K562 (cell line): ENCODE measurements around the gene BOLL. TPM values are rescaled to one million over a fixed set of nuclear protein-coding genes. Genes with fewer than 3 reads are reported as not detected.

Experiments used
- AFF4 ChIP-seq: sonication (generic); formaldehyde crosslinking; IDR thresholded peaks from 2 replicates; pipeline ENCODE4 v1.8.0; 2023; ENCODE audit warnings: mild to moderate bottlenecking, missing genetic modification reagents
- CEBPG ChIP-seq, 3 experiments: fragments of 200-800 bp in 1 of 3; sonication (Bioruptor generic) in 1 of 3; sonication (generic) in 1 of 3; formaldehyde crosslinking in 1 of 3; IDR thresholded peaks in 2 of 3; conservative IDR thresholded peaks in 1 of 3; 2 replicates each; pipeline versions ENCODE4 v1.6.1 to v1.8.0; 2016 to 2022; ENCODE audit warnings: missing compliant biosample characterization in 2 of 3, missing genetic modification characterization in 2 of 3, mild to moderate bottlenecking in 1 of 3, missing genetic modification reagents in 1 of 3
- ELF1 ChIP-seq: fragments of 200-800 bp; sonication (Bioruptor generic); IDR thresholded peaks from 2 replicates; pipeline ENCODE4 v1.6.1; 2016; ENCODE audit warnings: missing genetic modification characterization, missing compliant biosample characterization
- ETV6 ChIP-seq, 3 experiments: fragments of 150-350 bp in 1 of 3; sonication (generic) in 1 of 3; formaldehyde crosslinking in 1 of 3; IDR thresholded peaks; 2 replicates each; pipeline versions ENCODE4 v1.6.1 to v1.8.0; 2014 to 2022; ENCODE audit warnings: borderline replicate concordance in 2 of 3, low read depth in 2 of 3, antibody characterized with exemption in 1 of 3, low read length in 1 of 3, mild to moderate bottlenecking in 1 of 3, missing genetic modification reagents in 1 of 3
- FOXK2 ChIP-seq, 2 experiments: fragments of 450-650 bp; IDR thresholded peaks in 1 of 2; conservative IDR thresholded peaks in 1 of 2; 2 replicates each; pipeline ENCODE4 v1.6.1; 2016; ENCODE audit warnings: low read depth in 2 of 2, mild to moderate bottlenecking in 1 of 2
- LCOR ChIP-seq: sonication (generic); formaldehyde crosslinking; IDR thresholded peaks from 2 replicates; pipeline ENCODE4 v1.8.0; 2022; ENCODE audit warnings: mild to moderate bottlenecking, missing genetic modification reagents
- MLLT1 ChIP-seq, 2 experiments: fragments of 450-650 bp; IDR thresholded peaks; 2 replicates each; pipeline ENCODE4 v1.6.1; 2016
- NBN ChIP-seq: fragments of 450-650 bp; IDR thresholded peaks from 2 replicates; pipeline ENCODE4 v1.6.1; 2016; ENCODE audit warnings: low read depth, mild to moderate bottlenecking
- NCOR1 ChIP-seq: fragments of 450-650 bp; IDR thresholded peaks from 2 replicates; pipeline ENCODE4 v1.6.1; 2016; ENCODE audit warnings: mild to moderate bottlenecking, moderate library complexity
- NR2F6 ChIP-seq: fragments of 450-650 bp; formaldehyde crosslinking; IDR thresholded peaks from 2 replicates; pipeline ENCODE4 v1.4.0; 2020; ENCODE audit warnings: mild to moderate bottlenecking
- SPI1 ChIP-seq: IDR thresholded peaks from 2 replicates; pipeline ENCODE4 v1.6.1; 2011; ENCODE audit warnings: low read depth, low read length, control low read depth, borderline replicate concordance
- STAG1 ChIP-seq: sonication (generic); formaldehyde crosslinking; IDR thresholded peaks from 2 replicates; pipeline ENCODE4 v1.5.0; 2020; ENCODE audit warnings: missing genetic modification reagents, borderline replicate concordance
- STAT6 ChIP-seq: sonication (generic); formaldehyde crosslinking; IDR thresholded peaks from 2 replicates; pipeline ENCODE4 v1.8.1; 2023; ENCODE audit warnings: mild to moderate bottlenecking, missing genetic modification reagents
- TBL1XR1 ChIP-seq, 2 experiments: IDR thresholded peaks; 2 replicates each; pipeline ENCODE4 v1.6.1; 2012; ENCODE audit warnings: improper control_type of control experiment in 2 of 2, low read length in 2 of 2, mild to moderate bottlenecking in 1 of 2
- XRCC4 ChIP-seq: IDR thresholded peaks from one replicate; pipeline ENCODE4 v1.6.1; 2011; ENCODE audit not compliant: insufficient read depth, insufficient read length; ENCODE audit errors: extremely low read depth
- ZC3H11A ChIP-seq: IDR thresholded peaks from 2 replicates; pipeline ENCODE4 v1.6.1; 2012; ENCODE audit warnings: low read depth, low read length, improper control_type of control experiment
- ZNF197 ChIP-seq: fragments of 200-800 bp; sonication (Bioruptor generic); IDR thresholded peaks from 2 replicates; pipeline ENCODE4 v1.6.1; 2016; ENCODE audit warnings: low read depth, missing genetic modification characterization, missing compliant biosample characterization
- ZNF561 ChIP-seq: fragments of 450-650 bp; formaldehyde crosslinking; conservative IDR thresholded peaks from 2 replicates; pipeline ENCODE4 v1.4.0; 2020; ENCODE audit warnings: mild to moderate bottlenecking, moderate library complexity
- polyA plus RNA-seq, 8 experiments: library from polyadenylated mRNA; depleted of rRNA in 4 of 8; stranded (reverse) in 5 of 8; unstranded in 3 of 8; fragments of >200 nt; fragmentation: Nextera tagmentation in 2 of 8; fragmentation: Illumina TruSeq in 1 of 8; extraction: Ambion mirVana in 2 of 8; extraction: Trizol in 1 of 8; gene quantifications; 2 replicates each; pipeline versions ENCODE4 v1.2.1 to v1.2.3, GENCODE V29; 2011 to 2014; ENCODE audit warnings: inconsistent platforms in 1 of 8, missing spikeins in 1 of 8
- total RNA-seq, 7 experiments: library from RNA; depleted of rRNA in 6 of 7; stranded (reverse); fragments of >200 nt in 6 of 7; fragmentation: Illumina TruSeq in 2 of 7; extraction: Trizol in 2 of 7; gene quantifications; 2 replicates each; pipeline versions ENCODE4 v1.2.1 to v1.2.3, GENCODE V29; 2011 to 2021; ENCODE audit warnings: low replicate concordance in 1 of 7

Gene BOLL
- total and polyA plus RNA-seq, 9 of the 15 experiments (the other 6 are each of a cell fraction or from before 2014, with no cell fraction given) = 0.11 to 0.55 (median 0.19) TPM; not detected in 1

- TF ChIP-seq FOXK2 (conservative IDR thresholded peaks at IDR 0.05 in 1 of 2, IDR thresholded peaks at IDR 0.05 in 1 of 2; ENCODE audit: low read depth in 2 of 2) (no peak), XRCC4 (no peak), MLLT1 (IDR thresholded peaks at IDR 0.05) (peak in 1 of 2 experiments; percentile 42; a peak in 1 of 4 replicates), SPI1 (no peak), ZNF561 (CRISPR knock-in tag) (no peak), ELF1 (tag) (no peak), NCOR1 (no peak), STAG1 (no peak), STAT6 (no peak), NR2F6 (CRISPR knock-in tag) (no peak), NBN (no peak), AFF4 (CRISPR knock-in tag) (0 out of 2 replicates have a peak, but pooled peaks have one; percentile 34), LCOR (CRISPR knock-in tag) (0 out of 2 replicates have a peak, but pooled peaks have one; percentile 25), ETV6 (IDR thresholded peaks at IDR 0.05; ENCODE audit: borderline replicate concordance in 1 of 2, low read depth in 2 of 2, low read length in 1 of 2) (no peak), ETV6 (CRISPR knock-in tag; IDR thresholded peaks at IDR 0.05; ENCODE audit: borderline replicate concordance) (no peak), TBL1XR1 (IDR thresholded peaks at IDR 0.05; ENCODE audit: low read length in 2 of 2) (no peak), ZNF197 (CRISPR knock-in tag) (no peak), CEBPG (CRISPR knock-in tag; IDR thresholded peaks at IDR 0.05) (no peak), CEBPG (tag; conservative IDR thresholded peaks at IDR 0.05 in 1 of 2, IDR thresholded peaks at IDR 0.05 in 1 of 2) (no peak), ZC3H11A (no peak)
Observed at GRCh38 chr2:197805715-197806633, 20.9 kb upstream of the BOLL start (continued).
